ENCODE results near the gene SFTPA2. TPM values are rescaled to one million over a fixed set of nuclear protein-coding genes. Genes with fewer than 3 reads are reported as not detected.
"Not testable (repeated sequence)": the region's sequence is repeated elsewhere in the genome, so short reads cannot be mapped to it uniquely, and the experiment has no call there.

Gene SFTPA2
- total RNA-seq, 1 experiment from 2014 or later, result not detected

- not testable (repeated sequence) for H3K36me3 ChIP-seq; H3K27me3 ChIP-seq (replicated peaks); H3K9me3 ChIP-seq (replicated peaks); H3K4me1 ChIP-seq (replicated peaks); H3K4me3 ChIP-seq; DNase-seq (ENCODE audit: low read depth in 1 of 2, low spot score in 2 of 2); H3K27ac ChIP-seq
These were observed 43.5 kb downstream of the SFTPA2 start for GRCh38 chr10:79516532-79517205.

DNA sequence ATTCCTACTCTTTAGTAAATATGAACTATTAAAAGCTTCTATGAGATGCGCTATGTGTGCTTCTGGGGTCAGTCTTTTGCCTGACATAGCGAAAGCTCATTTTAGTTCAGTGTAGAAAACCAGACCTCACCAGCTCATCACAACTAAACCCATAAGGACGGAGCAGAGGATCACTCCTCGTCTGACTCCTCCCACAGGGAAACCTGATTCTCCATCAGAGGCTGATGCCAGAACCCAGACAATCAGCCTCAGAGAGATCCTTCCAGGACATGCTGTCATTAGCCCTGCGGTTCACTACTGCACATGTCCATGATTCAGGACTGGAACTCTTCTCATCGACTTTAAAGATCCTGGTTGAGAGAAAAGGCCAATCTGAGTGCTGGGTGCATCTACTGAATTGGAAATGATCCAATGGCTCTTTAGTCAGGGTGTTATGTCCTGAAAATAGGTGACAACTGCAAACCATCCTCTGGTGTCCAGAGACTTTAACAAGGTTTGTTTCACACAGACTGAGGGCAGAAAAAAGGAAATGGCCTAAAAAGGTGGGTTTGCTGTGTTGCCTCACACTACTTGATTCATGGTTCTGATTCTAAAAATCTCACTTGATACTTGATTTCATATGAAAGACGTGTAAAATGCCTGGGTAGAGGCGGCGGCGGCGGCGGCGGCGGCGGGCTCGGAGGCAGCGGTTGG, 48.2 kb downstream of the SFTPA2 start, which contains the start of gene EIF5AL1:
TSS of gene EIF5AL1 (plus strand) at position 643 of the 693 bp plus-strand sequence. CDS start 117 bp downstream, outside the sequence.
- H3K4me3 ChIP-seq; H3K27me3 ChIP-seq (replicated peaks); H3K36me3 ChIP-seq; H3K9me3 ChIP-seq (replicated peaks); DNase-seq (ENCODE audit: low read depth in 1 of 2, low spot score in 2 of 2); H3K4me1 ChIP-seq (replicated peaks); H3K27ac ChIP-seq: not testable (repeated sequence)

DNA sequence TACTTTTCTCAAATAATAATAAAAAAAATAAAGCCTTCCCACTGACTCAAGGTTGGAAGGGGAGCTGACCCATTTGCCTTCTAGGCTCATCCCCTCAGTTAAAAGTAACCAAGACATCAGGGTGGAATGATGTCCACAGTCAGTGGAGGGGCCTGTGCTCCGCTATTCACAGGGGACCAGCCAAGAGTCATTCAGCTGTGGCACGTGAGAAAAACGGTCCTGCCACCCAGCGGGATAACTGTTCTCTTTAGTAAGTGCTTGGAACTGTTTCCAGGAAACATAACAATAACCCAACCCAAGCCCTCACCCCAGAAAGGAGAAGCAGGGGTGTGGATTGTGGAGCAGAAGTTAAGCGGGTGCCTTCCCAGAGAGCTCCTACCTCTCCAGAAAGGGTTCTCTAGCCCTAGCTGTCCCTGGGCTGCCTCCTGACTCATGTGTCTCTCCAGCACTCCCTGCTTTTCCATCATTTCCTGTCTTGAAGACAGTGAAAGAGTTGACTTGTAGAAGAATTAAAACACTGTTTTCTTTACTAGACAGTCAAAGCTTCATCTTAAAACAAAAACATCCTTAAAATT, 50.2 kb downstream of the SFTPA2 start:
- not testable (repeated sequence) for H3K36me3 ChIP-seq; H3K4me3 ChIP-seq; H3K27me3 ChIP-seq (replicated peaks); DNase-seq (ENCODE audit: low read depth in 1 of 2, low spot score in 2 of 2); H3K4me1 ChIP-seq (replicated peaks); H3K9me3 ChIP-seq (replicated peaks); H3K27ac ChIP-seq

DNA sequence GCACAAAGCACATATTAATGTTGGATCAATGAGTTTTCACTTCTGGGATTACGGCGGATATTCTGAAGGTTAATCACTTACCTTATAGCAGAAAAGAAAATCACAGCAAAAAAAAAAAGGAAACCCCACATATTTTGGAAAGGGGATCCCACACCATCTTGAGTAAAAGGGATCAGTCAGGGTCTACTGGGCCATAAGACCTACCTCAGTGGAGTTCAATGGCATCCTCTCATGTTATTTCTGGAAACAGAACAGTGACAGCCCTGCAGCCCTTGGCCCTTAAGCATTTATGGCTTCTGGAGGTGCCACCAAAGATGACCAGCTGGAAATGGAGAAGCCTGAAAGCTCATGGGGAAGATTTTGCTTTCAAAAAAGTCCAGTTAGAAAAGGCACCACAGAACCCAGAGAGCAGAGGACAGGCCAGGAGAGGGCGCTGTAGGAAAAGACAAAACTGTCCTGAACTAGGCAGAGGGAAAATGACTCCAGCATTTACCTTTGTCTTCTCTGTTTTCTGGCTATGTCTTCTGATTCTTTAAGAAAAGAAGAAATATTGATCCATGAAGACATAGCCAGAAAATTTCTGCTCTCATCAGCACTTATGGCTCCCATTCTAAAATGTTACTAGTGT, 50.8 kb downstream of the SFTPA2 start:
- not testable (repeated sequence) for H3K4me1 ChIP-seq (replicated peaks); H3K36me3 ChIP-seq; H3K27me3 ChIP-seq (replicated peaks); H3K4me3 ChIP-seq; H3K27ac ChIP-seq; H3K9me3 ChIP-seq (replicated peaks); DNase-seq (ENCODE audit: low read depth in 1 of 2, low spot score in 2 of 2)

GRCh38 chr10:79508245-79508644, 52.0 kb downstream of the SFTPA2 start:
- not testable (repeated sequence) for H3K4me3 ChIP-seq; DNase-seq (ENCODE audit: low read depth in 1 of 2, low spot score in 2 of 2)

DNA sequence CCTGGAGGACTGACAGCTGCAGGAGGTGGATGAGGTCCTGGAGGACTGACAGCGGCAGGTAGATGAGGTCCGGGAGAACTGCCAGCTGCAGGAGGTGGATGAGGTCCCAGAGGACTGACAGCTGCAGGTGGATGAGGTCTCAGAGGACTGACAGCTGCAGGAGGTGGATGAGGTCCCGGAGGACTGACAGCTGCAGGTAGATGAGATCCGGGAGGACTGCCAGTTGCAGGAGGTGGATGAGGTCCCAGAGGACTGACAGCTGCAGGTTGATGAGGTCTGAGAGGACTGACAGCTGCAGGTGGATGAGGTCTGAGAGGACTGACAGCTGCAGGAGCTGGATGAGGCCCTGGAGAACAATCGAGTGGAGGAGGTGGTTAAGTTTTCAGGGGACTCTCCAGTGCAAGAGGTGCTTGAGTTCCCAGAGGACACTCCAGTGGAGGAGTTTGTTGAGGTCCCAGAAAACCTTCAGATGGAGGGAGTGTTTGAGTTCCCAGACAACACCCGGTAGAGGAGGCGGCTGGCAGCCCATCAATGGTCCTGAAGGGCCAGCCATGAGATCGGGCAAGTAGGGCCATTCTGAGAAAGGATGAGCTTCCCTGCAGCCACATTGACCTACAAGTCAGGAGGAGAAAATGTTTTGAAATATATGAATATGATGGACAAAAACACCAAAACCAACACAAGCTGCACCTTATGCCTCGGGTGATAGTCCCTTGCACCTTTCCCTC, 52.6 kb downstream of the SFTPA2 start:
- H3K4me1 ChIP-seq (replicated peaks), result peaks cover 6% of the 10 kb centered on the region
- no peaks in the 10 kb centered on the region for H3K27me3 ChIP-seq (replicated peaks)
- H3K9me3 ChIP-seq (replicated peaks), result no peaks in the 10 kb centered on the region
- H3K4me3 ChIP-seq, result no peak overlapping the region
- no peak for DNase-seq (ENCODE audit: low read depth in 1 of 2, low spot score in 2 of 2)
- H3K36me3 ChIP-seq, result no peaks in the 10 kb centered on the region
- H3K27ac ChIP-seq, result 0 out of 2 replicates have a peak overlapping the region, but pooled peaks have one; percentile 29

More at GRCh38 chr10:79508245-79508644, 52.0 kb downstream of the SFTPA2 start:
- not testable (repeated sequence) for H3K27me3 ChIP-seq (replicated peaks); H3K9me3 ChIP-seq (replicated peaks); H3K4me1 ChIP-seq (replicated peaks); H3K36me3 ChIP-seq
- H3K27ac ChIP-seq, result 0 out of 2 replicates have a peak overlapping the region, but pooled peaks have one; percentile 29

Other genes starting within 250 kb of the SFTPA2 start
- 31.7 and 42.1 TPM in 2 replicates for gene PPIF, start 212.9 kb downstream of the SFTPA2 start, total RNA-seq (2014; rRNA removed; shearing (Covaris generic))
- gene ZCCHC24, start 114.8 kb downstream of the SFTPA2 start, total RNA-seq (2014; rRNA removed; shearing (Covaris generic)), result 9.2 and 10.4 TPM in 2 replicates
- 0.09 and 0.58 TPM in 2 replicates for gene EIF5AL1, start 47.9 kb downstream of the SFTPA2 start, total RNA-seq (2014; rRNA removed; shearing (Covaris generic))
- gene SFTPA1, start 50.5 kb upstream of the SFTPA2 start, total RNA-seq (2014; rRNA removed; shearing (Covaris generic)), result not detected in 2 replicates
- gene NUTM2B, start 142.8 kb upstream of the SFTPA2 start, total RNA-seq (2014; rRNA removed; shearing (Covaris generic)), result 0.03 TPM in 1 of 2 replicates, not detected in the other